NCI-H1436 (cell line): ENCODE measurements around the gene ACOT11.

Experiments
- DNase-seq: peaks from one replicate; lab custom pipeline; 2025; lab: John Stamatoyannopoulos, UW

The ACOT11 gene

GRCh38 chr1:54645806-54646676 lies 98.0 kb downstream of the ACOT11 start:
- DNase-seq, result no peak

- no peak for DNase-seq
Measured at GRCh38 chr1:54649130-54649898, 101.3 kb downstream of the ACOT11 start.

GRCh38 chr1:54649921-54650320 lies 101.9 kb downstream of the ACOT11 start:
- no peak for DNase-seq

- no peak for DNase-seq
Measured at GRCh38 chr1:54650417-54650816, 102.4 kb downstream of the ACOT11 start.

GRCh38 chr1:54651608-54652007 lies 103.6 kb downstream of the ACOT11 start:
- DNase-seq, result no peak

GRCh38 chr1:54652168-54652567 lies 104.1 kb downstream of the ACOT11 start:
- no peak for DNase-seq

GRCh38 chr1:54653036-54653435 lies 105.0 kb downstream of the ACOT11 start:
- DNase-seq, result no peak

GRCh38 chr1:54658164-54658913 lies 110.3 kb downstream of the ACOT11 start:
- no peak for DNase-seq
